Heart left ventricle (tissue), 13 donors: Measurements from ENCODE around the gene PIGB.

Experiments
- POLR2A ChIP-seq, 2 donors: fragments of 450-650 bp; IDR thresholded peaks; one replicate each; pipeline ENCODE4 v1.6.1; 2017; ENCODE audit warnings: antibody characterized with exemption in 2 of 2, mild to moderate bottlenecking in 2 of 2, moderate library complexity in 2 of 2
- TF ChIP-seq, protein P1 (sequence below), 12 donors: fragments of 200-600 bp; sonication (generic) in 4 of 12; IDR thresholded peaks; one replicate each; pipeline versions ENCODE4 v1.5.0 to v1.8.0; 2018 to 2022; ENCODE audit warnings: antibody characterized with exemption in 12 of 12, mild to moderate bottlenecking in 5 of 12
- donor health status: ischemic (EF 13 %, LVEDD 7.1; RV severe dilation, severe dysfunction).
- donor health status: DM: no; HTN: yes; CAD: no.
- donor health status: DM: no; HTN: no; CAD: no.
- donor health status: ischemic (EF 25% LVEDD 6.9; RV normal size, moderate dysfunction).
- donor health status: ischemic (EF 25% LVEDD 5.7; RV mildly dilated, moderate dysfunction).
- donor health status: ischemic (EF 35%, LVEDD 5.7; RV mildly dilated, moderate dysfunction).
- donor health status: nonischemic (EF 11% LVEDD 7.7; RV severe dilation, severe dysfunction).
- donor health status: DM: yes; HTN: yes; CAD: no.
- donor health status: PGD.
- donor health status: ischemic (EF 29% LVEDD 5.4; RV normal size, mild dysfunction).
- donor health status: nonischemic (EF 23%, LVEDD 6.1; RV moderate dilation, normal function).

- TF ChIP-seq POLR2A (IDR thresholded peaks at IDR 0.05) = no peak
- TF ChIP-seq, protein P1, sequence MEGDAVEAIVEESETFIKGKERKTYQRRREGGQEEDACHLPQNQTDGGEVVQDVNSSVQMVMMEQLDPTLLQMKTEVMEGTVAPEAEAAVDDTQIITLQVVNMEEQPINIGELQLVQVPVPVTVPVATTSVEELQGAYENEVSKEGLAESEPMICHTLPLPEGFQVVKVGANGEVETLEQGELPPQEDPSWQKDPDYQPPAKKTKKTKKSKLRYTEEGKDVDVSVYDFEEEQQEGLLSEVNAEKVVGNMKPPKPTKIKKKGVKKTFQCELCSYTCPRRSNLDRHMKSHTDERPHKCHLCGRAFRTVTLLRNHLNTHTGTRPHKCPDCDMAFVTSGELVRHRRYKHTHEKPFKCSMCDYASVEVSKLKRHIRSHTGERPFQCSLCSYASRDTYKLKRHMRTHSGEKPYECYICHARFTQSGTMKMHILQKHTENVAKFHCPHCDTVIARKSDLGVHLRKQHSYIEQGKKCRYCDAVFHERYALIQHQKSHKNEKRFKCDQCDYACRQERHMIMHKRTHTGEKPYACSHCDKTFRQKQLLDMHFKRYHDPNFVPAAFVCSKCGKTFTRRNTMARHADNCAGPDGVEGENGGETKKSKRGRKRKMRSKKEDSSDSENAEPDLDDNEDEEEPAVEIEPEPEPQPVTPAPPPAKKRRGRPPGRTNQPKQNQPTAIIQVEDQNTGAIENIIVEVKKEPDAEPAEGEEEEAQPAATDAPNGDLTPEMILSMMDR (IDR thresholded peaks at IDR 0.05) = no peak
Measured at GRCh38 chr15:55322467-55322866, 3.4 kb downstream of the PIGB start.
